ENCODE results near the gene HNRNPA3.

GRCh38 chr2:177242121-177242987 is 29.8 kb downstream of the HNRNPA3 start:
- TF ChIP-seq POLR2A (IDR thresholded peaks at IDR 0.05; ENCODE audit: low read length) (no peak), GATA1 (IDR thresholded peaks at IDR 0.05; ENCODE audit: low read depth, low read length) (no peak)

Data from erythroblast (primary cell).